Measurements from ENCODE around the gene FRMPD2. TPM values are rescaled to one million over a fixed set of nuclear protein-coding genes. Genes with fewer than 3 reads are reported as not detected.
"Not testable (repeated sequence)": the region's sequence is repeated elsewhere in the genome, so short reads cannot be mapped to it uniquely, and the experiment has no call there.

Gene FRMPD2
- total RNA-seq, 1 donor = not detected

DNA sequence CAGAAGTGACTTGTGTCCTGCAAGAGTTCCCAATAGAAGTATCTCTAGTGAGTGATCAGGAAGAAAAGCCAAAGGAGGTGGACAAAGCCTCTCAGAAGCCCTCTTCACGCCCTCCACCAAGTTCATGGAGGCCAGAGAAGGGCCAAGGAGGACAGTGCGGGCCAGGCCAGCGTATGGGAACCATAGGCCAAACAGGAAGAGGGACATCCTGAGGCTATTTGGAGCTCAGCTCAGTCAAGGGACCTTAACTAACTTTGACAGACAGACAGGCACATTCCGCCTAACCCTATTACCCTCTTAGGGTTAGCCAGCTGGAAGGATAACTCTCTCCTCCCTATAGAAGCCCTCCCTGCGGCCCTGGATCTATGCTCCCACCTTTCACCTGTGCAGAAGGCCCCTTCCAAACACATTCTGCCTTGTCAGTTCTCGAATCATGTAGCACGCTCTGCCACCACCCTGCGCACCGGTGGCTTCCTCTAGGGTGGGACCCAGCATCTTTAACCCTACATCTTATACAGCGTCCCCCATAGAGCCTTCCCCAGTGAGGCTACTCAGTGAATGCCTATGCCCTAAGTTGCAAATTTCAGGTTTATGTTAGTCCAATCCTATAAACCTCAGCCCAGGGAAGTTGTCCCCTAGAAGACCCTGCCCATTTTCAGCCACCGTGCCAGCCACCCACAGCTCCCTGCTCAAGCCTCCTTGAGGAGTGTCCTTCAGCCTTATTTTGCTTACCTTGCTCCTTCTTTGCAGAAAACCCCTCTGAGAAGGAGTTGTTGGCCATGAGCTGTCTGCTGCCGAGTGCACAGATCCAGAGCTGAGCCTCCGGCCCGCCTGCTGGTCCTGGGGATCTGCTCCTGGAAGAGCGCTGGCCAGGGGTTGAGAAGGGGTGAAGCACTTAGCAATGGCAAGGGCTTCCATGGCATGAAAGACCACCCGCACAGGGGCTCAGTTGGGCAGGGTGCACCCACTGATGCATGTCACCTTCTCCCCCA lies 36.9 kb downstream of the FRMPD2 start:
- H3K4me1 ChIP-seq (ENCODE audit: insufficient read depth, low read length) = no peaks in the 10 kb centered on the region
- H3K4me3 ChIP-seq (ENCODE audit: low read length) = no peak overlapping the region
- H3K27me3 ChIP-seq (ENCODE audit: insufficient read depth, low read length) = no peaks in the 10 kb centered on the region
- no peaks in the 10 kb centered on the region for H3K9me3 ChIP-seq (ENCODE audit: low read depth, low read length)

DNA sequence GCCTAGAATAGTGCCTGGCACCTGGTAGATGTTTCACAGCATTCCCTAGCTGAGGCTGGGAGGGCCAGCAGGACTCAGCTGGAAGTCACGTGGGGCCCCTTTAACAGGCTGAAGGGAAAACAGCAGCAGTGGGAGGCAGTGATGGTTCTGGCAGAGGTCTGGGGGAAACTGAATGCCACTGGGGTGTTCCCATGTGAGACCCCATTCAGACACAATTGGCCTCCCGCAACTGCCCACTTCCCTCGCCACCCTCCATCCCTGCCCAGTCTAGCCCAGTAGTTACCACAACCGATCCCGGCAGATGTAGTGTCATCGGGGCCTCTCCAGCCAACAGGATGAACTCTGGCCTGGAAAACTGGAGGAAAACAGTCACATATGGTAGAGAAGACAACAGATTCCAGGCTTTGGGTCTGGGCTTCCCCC lies 38.3 kb downstream of the FRMPD2 start:
- H3K9me3 ChIP-seq (ENCODE audit: low read depth, low read length) = no peaks in the 10 kb centered on the region
- no peaks in the 10 kb centered on the region for H3K27me3 ChIP-seq (ENCODE audit: insufficient read depth, low read length)
- H3K4me1 ChIP-seq (ENCODE audit: insufficient read depth, low read length) = no peaks in the 10 kb centered on the region
- H3K4me3 ChIP-seq (ENCODE audit: low read length) = no peak overlapping the region

DNA sequence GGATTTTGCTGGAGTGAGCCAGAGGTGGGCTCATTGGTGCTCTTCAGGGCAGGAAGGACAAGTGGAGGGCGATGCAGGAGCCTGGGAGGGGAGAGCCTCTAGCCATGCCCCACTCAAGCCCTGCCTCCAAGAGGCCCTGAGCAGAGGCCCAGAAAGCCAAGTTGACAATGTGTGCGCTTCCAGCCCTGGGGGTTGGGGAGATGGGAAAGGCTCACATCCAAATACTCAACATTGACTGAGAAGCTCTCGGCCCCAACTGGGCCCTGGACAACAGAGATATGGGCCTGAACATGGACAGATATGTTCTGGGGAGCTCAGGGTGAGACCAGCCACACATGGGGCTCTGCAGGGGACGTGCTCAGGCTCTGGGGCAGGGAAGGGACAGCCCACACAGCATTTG lies 39.0 kb downstream of the FRMPD2 start:
- Histone ChIP-seq H3K4me3 (ENCODE audit: low read length) (no peak overlapping the region), H3K4me1 (ENCODE audit: insufficient read depth, low read length) (no peaks in the 10 kb centered on the region), H3K9me3 (ENCODE audit: low read depth, low read length) (no peaks in the 10 kb centered on the region), H3K27me3 (ENCODE audit: insufficient read depth, low read length) (no peaks in the 10 kb centered on the region)

DNA sequence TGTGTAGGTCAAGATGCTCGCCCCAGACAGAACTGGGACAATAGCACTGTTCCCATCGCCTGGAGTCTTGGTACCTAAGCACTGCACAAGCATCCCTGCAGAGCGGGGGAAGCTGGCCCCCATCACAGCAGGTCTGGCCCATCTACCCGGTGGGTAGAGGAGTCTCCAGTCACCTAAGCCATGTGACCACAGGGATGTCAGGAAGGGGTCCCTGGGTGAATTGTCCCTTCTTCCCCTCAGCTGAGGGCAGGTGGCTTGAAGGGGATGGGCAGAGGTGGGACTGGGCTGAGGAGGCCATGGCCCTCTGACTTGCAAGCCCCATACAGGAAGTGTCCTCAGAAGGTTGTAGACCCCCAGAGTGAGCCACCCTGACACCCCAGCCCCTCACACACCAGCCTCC lies 39.7 kb downstream of the FRMPD2 start:
- Histone ChIP-seq H3K4me1 (ENCODE audit: insufficient read depth, low read length) (no peaks in the 10 kb centered on the region), H3K4me3 (ENCODE audit: low read length) (no peak overlapping the region), H3K9me3 (ENCODE audit: low read depth, low read length) (no peaks in the 10 kb centered on the region), H3K27me3 (ENCODE audit: insufficient read depth, low read length) (no peaks in the 10 kb centered on the region)

DNA sequence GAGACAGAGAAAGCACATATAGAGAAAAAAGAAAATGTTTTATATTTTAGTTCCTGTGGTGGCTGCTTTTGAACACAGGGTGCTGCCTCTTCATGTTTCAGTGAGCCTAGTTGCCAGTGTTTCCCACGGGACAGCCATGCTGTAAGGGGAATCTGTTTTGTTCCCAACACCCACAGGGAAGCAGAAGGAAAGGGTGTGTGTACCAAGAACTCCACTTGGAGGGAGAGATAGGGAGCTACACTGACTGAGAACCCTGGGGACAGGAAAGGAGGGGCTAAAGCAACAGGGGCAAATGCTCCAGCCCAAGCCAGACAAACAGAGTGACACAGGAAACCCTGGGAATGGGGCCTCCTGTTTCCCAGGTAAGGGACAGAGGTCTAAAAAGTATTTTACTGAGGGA lies 40.2 kb downstream of the FRMPD2 start:
- Histone ChIP-seq H3K4me1 (ENCODE audit: insufficient read depth, low read length) (no peaks in the 10 kb centered on the region), H3K4me3 (ENCODE audit: low read length) (no peak overlapping the region), H3K9me3 (ENCODE audit: low read depth, low read length) (no peaks in the 10 kb centered on the region), H3K27me3 (ENCODE audit: insufficient read depth, low read length) (no peaks in the 10 kb centered on the region)

DNA sequence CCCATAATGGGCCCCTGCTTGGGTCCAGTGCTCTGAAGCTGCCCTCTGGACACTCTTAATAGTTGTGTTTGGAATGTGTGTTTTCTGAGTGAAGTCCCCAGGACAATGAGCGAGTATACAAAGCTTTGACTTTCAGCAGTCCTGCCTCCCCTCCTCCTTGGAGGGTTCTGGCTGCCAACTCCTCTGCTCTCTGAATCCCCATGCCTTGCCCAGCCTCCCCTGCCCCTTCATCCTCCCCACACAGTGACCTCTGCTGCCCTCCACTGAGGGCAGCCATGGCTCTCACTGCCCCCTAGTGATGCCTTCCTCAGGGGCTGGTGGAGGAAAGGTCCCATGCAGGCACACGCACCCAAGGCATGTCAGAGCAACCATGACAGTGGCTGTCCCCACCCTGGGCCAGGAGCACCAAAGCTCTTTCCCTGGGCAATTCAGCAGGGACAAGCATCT lies 40.9 kb downstream of the FRMPD2 start:
- no peak overlapping the region for H3K4me3 ChIP-seq (ENCODE audit: low read length)
- H3K27me3 ChIP-seq (ENCODE audit: insufficient read depth, low read length) = no peaks in the 10 kb centered on the region
- H3K4me1 ChIP-seq (ENCODE audit: insufficient read depth, low read length) = no peaks in the 10 kb centered on the region
- no peaks in the 10 kb centered on the region for H3K9me3 ChIP-seq (ENCODE audit: low read depth, low read length)

DNA sequence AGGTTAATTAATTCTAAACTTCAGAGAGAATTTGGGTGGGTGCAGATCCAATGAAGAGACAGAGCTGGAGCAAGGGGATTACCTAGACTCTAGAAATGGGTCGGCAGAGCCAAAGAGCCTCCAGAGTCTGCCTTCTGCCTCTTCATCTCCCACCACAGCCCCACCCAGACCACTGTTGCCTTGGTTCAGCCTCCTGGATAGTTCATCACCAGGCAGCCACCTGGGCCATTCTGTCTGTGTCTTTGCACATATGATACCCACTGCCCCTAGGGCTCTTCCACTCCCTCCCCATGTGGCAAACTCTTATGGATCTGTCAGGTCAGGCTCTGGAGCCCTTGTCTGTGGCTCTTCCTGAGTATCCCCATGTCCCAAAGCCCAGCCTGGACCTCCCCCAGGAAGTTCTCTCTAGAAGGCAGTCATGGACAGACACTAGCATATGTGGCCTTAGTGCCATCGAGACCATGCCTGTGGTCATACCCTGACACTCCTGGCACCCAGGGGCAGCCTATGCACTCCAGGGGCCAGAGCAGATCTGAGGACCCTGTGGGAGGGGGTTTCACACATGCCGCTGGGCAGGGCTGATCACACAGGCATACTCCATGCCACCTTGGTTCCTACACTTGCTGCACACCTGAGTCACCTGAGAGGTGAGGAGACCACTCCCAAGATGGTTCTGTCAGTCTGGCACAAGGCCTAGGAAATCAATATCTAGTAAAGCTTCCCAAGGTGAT lies 41.6 kb downstream of the FRMPD2 start:
- Histone ChIP-seq H3K4me1 (ENCODE audit: insufficient read depth, low read length) (no peaks in the 10 kb centered on the region), H3K4me3 (ENCODE audit: low read length) (no peak overlapping the region), H3K9me3 (ENCODE audit: low read depth, low read length) (no peaks in the 10 kb centered on the region), H3K27me3 (ENCODE audit: insufficient read depth, low read length) (no peaks in the 10 kb centered on the region)

DNA sequence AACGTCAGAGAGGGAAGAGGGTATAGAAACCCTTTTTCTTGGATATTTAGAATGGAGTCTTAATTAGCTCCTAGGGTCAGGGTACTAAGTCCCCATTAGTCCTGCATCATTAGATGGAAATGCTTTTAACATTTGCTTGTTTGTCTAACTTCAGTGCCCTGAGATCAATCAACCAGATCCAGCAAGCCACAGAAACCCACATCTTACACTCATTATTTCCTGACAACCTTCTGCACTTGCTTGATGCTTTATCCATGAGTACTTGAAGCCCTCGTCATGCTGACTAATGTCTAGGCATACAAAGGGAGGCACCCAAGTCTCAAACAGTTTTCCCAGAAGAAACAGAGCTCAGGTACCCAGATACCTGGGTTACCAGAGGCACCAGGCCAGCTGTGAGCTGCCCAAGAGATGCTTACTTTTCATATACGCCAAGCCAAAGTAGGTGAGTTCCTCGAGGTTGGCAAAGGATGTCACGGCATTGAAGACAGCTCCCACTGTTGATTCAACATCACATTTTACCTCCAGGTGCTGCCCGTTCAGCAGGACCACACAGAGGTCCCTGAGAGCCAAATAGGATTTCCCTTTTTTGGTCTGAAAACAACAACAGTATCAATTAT lies 42.7 kb downstream of the FRMPD2 start:
- Histone ChIP-seq H3K4me3 (ENCODE audit: low read length) (no peak overlapping the region), H3K9me3 (ENCODE audit: low read depth, low read length) (no peaks in the 10 kb centered on the region), H3K4me1 (ENCODE audit: insufficient read depth, low read length) (no peaks in the 10 kb centered on the region), H3K27me3 (ENCODE audit: insufficient read depth, low read length) (no peaks in the 10 kb centered on the region)

DNA sequence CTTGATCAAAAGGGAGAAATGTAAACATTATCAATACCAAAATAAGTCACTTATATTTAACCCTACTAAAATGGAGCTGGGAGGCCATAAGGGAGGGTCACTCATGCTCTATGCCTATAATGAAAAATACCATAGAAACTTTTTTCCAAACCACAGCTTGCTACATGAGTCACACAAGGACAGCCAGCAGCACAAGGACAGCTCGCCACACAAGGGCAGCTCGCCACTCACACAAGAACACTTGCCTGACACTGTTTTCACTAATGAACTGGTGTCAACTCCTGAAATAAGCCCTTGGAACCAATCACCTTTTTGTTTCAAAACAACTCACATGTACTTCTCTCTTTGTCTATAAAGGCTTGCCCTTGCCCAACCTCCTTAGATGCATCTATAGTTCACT lies 43.3 kb downstream of the FRMPD2 start:
- Histone ChIP-seq H3K4me3 (ENCODE audit: low read length) (no peak overlapping the region), H3K27me3 (ENCODE audit: insufficient read depth, low read length) (no peaks in the 10 kb centered on the region), H3K9me3 (ENCODE audit: low read depth, low read length) (no peaks in the 10 kb centered on the region), H3K4me1 (ENCODE audit: insufficient read depth, low read length) (no peaks in the 10 kb centered on the region)

DNA sequence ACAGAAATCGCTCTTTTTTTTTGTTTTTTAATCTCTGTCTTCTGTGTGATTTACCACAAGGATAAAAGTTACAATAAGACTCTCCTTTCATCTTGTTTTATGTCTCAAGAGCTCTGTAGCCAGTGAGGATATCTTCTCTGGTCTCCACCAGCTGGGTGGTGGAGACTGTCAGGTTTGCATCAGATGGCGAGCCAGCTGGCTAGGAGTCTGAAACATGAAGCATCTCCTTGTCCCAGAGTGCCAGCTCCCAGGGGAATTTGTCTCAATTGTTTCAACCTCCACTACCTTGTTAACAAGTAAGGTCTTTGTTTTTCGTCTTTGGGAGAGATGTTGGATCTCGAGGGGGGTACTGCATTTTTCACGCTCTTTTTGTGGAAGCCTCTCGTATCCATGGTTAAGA lies 47.3 kb downstream of the FRMPD2 start:
- Histone ChIP-seq H3K27me3 (ENCODE audit: insufficient read depth, low read length) (no peaks in the 10 kb centered on the region), H3K4me3 (ENCODE audit: low read length) (no peak overlapping the region), H3K4me1 (ENCODE audit: insufficient read depth, low read length) (no peaks in the 10 kb centered on the region), H3K9me3 (ENCODE audit: low read depth, low read length) (no peaks in the 10 kb centered on the region)

DNA sequence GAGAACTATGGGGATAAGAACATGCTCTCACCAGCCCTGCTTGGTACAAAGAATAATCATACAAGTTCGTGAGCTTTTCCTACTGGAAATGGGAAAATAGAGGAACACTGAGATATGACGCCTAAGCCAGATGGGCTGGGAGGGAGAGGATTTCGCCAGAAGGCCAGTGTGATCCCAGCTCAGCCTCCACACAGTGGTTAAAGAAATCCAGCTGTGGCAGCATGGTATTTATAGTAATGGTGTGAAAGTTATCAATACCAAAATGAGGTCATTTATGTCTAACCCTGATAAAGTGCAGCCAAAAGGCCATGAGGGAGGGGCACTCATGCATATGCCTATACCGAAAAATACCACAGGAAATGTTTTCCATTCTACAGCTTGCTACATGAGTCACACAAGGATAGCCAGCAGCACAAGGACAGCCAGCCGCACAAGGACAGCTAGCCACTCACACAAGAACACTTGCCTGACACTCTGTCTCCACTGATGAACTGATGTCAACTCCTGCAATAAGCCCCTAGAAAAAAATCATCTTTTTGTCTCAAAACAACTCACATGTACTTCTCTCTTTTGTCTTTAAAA lies 49.4 kb downstream of the FRMPD2 start:
- Histone ChIP-seq H3K9me3 (ENCODE audit: low read depth, low read length) (no peaks in the 10 kb centered on the region), H3K27me3 (ENCODE audit: insufficient read depth, low read length) (no peaks in the 10 kb centered on the region), H3K4me3 (ENCODE audit: low read length) (no peak overlapping the region), H3K4me1 (ENCODE audit: insufficient read depth, low read length) (no peaks in the 10 kb centered on the region)

DNA sequence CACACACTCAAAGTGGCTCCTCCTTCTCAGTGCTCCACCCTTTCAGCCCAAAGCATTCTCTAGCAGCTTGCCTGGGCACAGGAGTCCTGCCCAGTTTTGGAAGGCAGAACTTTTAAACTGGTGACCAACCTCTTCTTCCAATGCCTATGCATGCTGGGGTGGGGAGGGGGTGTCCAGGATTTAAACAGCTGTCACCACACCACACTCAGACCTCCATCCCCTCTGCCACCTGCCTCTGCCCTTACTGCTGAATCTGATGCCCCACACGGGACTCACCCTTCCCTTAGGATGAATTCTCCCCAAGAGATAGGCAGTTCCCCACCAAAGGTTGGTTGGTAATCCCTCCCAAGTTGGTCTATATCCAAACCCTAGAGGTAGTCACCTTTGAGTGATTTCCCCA lies 50.2 kb downstream of the FRMPD2 start:
- Histone ChIP-seq H3K4me1 (ENCODE audit: insufficient read depth, low read length) (no peaks in the 10 kb centered on the region), H3K27me3 (ENCODE audit: insufficient read depth, low read length) (no peaks in the 10 kb centered on the region), H3K4me3 (ENCODE audit: low read length) (no peak overlapping the region)

DNA sequence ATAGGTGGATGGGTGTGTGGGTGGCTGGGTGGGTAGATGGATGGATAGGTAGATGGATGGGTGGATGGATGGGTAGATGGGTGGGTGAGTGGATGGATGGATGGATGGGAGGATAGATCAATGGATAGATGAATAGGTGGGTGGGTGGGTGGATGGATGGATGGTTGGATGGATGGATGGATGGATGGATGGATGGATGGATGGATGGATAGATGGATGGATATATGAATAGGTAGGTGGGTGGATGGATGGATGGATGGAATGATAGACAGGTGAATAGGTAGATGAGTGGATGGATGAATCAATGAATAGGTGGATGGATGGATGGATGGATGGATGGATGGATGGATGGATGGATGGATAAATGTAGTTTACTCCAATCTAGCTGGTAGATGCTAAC lies 52.7 kb downstream of the FRMPD2 start:
- Histone ChIP-seq H3K9me3 (ENCODE audit: low read depth, low read length) (no peaks in the 10 kb centered on the region), H3K4me1 (ENCODE audit: insufficient read depth, low read length) (no peaks in the 10 kb centered on the region), H3K4me3 (ENCODE audit: low read length) (no peak overlapping the region), H3K27me3 (ENCODE audit: insufficient read depth, low read length) (no peaks in the 10 kb centered on the region)

More for the DNA sequence above, 50.2 kb downstream of the FRMPD2 start:
- H3K9me3 ChIP-seq (ENCODE audit: low read depth, low read length) = no peaks in the 10 kb centered on the region

DNA sequence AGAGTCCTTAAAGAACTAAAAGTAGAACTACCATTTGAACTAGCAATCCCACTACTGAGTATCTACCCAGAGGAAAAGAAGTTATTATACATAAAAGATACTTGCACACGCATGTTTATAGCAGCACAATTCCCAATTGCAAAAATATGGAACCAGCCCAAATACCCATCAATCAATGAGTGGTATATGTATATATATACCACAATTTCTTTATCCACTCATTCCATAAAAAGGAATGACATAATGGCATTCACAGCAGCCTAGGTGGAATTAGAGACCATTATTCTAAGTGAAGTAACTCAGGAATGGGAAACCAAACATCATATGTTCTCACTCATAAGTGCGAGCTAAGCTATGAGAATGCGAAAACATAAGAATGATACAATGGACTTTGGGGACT lies 53.5 kb downstream of the FRMPD2 start:
- H3K27me3 ChIP-seq (ENCODE audit: insufficient read depth, low read length); H3K4me3 ChIP-seq (ENCODE audit: low read length); H3K9me3 ChIP-seq (ENCODE audit: low read depth, low read length); H3K4me1 ChIP-seq (ENCODE audit: insufficient read depth, low read length): not testable (repeated sequence)

DNA sequence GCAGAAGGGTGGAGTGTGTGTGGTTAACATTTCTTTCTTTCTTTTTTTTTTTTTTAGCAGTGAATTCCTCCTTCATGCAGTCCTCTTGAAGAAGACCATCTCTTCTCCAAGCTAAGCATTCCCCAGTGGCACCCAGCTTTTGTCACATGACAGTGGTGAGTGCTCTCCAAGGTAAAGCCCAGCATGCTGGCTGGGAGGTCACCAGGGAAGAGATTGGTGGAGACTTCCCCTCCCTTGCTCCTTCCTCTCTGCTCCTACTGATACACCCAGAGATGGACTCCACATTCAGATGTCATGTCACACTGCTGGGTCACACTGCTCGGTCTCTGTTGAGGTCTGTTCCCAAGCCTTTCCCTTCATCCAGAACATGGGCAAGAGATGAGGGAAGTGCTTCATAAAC lies 55.3 kb downstream of the FRMPD2 start:
- Histone ChIP-seq H3K4me3 (ENCODE audit: low read length) (no peak overlapping the region), H3K27me3 (ENCODE audit: insufficient read depth, low read length) (no peaks in the 10 kb centered on the region), H3K9me3 (ENCODE audit: low read depth, low read length) (no peaks in the 10 kb centered on the region), H3K4me1 (ENCODE audit: insufficient read depth, low read length) (no peaks in the 10 kb centered on the region)

Data from mononuclear cell (primary cell).